IPS DF 19.7 (cell line): ENCODE data around the gene EID3.
"Not testable (repeated sequence)": the region's sequence is repeated elsewhere in the genome, so short reads cannot be mapped to it uniquely, and the experiment has no call there.

Experiments
- DNase-seq: peaks from one replicate; pipeline ENCODE4 v3.0.0-alpha.2; 2013; ENCODE audit warnings: low read depth, low spot score

Gene EID3

GRCh38 chr12:104303538-104304151 lies at the start of gene EID3:
Gene EID3, plus strand, starts transcription at chr12:104303739. Its CDS starts 196 bp downstream, at chr12:104303935.
- no peak for DNase-seq

DNA sequence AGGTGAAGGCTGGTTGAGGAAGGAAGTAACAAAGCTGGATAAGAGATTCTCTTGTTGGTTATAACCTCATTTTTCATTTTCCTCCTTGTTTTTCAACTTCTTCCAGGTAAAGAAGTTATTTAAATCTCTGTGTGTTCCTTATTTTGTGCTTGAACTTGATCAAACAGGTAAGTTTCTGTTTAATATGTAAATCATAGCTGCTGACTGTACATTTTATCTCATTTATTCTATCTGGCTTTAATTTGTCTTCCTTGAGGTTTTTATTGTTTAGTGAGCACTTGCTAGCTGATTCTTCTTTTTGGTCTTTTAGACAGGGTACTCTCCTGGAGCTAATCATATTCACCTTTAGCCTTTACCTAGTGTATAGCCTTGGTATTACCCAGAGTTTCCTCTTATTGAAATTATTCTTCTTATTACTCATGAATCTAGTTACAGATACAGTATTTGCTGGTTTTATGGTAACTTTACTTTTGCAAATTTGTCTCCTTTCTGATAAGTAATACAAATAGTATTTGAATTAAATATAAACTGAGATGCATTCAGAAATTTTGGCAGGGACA lies 45.5 kb upstream of the EID3 start:
- no peak for DNase-seq

GRCh38 chr12:104258476-104259067 lies 45.0 kb upstream of the EID3 start:
- DNase-seq: no peak

DNA sequence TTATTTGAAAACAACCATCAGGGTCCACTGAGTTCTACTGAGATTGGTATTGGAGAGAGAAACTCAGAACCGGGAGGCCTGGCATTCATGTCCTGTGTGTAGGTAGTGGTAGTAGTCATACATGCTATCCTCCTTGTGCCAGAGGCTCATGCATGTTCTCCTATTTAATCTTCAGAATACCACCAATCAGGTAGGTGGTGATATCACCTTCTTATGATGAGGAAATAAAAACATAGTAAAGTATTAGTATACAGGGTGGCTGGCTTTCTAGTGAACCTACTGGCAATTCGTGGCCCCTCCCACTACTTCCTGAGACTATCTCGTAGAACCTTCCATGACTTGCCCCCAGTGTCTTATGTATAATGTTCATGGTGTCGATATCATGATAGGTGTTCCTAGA lies 40.5 kb upstream of the EID3 start:
- no peak for DNase-seq

GRCh38 chr12:104263580-104264358 lies 39.8 kb upstream of the EID3 start:
- DNase-seq: no peak

DNA sequence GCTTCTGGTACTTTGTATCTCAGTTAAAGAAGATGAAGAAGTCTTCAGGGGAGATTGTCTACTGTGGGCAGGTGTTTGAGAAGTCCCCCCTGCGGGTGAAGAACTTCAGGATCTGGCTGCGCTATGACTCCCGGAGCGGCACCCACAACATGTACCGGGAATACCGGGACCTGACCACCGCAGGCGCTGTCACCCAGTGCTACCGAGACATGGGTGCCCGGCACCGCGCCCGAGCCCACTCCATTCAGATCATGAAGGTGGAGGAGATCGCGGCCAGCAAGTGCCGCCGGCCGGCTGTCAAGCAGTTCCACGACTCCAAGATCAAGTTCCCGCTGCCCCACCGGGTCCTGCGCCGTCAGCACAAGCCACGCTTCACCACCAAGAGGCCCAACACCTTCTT lies 38.1 kb upstream of the EID3 start:
- not testable (repeated sequence) for DNase-seq

DNA sequence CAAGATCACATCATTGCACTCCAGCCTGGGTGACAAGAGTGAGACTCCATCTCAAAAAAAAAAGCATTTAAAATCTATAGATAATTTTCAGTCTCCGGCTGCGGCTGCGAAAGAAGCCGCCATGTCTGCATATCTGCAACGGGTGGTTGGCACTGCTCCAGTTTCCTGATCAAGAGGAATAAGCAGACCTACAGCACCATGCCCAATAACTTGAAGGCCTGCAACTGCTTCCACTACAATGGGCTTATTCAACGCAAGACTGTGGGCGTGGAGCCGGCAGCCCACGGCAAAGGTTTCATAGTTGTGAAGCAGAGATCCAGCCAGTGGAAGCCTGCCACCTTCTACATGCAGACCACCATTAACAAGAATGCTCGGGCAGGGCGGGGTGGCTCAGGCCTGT lies 30.6 kb upstream of the EID3 start:
- no peak for DNase-seq

DNA sequence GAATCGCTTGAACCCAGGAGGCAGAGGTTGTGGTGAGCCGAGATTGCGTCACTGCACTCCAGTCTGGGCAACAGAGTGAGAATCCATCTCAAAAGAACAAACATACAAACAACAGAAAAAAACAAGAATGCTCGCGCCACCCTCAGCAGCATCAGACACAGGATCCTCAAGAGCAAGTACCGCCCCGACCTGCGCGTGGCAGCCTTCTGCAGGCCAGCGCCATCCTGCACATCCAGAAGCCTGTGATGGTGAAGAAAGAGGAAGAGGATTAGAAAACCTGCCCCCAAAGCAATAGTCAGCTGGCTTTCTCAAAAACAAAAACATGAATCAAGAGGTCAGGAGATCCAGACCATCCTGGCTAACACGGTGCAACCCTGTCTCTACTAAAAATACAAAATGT lies 30.0 kb upstream of the EID3 start:
- DNase-seq: no peak

- no peak for DNase-seq
Observed at GRCh38 chr12:104274811-104275210, 28.7 kb upstream of the EID3 start.

GRCh38 chr12:104275689-104276088 lies 27.9 kb upstream of the EID3 start:
- DNase-seq: no peak

DNA sequence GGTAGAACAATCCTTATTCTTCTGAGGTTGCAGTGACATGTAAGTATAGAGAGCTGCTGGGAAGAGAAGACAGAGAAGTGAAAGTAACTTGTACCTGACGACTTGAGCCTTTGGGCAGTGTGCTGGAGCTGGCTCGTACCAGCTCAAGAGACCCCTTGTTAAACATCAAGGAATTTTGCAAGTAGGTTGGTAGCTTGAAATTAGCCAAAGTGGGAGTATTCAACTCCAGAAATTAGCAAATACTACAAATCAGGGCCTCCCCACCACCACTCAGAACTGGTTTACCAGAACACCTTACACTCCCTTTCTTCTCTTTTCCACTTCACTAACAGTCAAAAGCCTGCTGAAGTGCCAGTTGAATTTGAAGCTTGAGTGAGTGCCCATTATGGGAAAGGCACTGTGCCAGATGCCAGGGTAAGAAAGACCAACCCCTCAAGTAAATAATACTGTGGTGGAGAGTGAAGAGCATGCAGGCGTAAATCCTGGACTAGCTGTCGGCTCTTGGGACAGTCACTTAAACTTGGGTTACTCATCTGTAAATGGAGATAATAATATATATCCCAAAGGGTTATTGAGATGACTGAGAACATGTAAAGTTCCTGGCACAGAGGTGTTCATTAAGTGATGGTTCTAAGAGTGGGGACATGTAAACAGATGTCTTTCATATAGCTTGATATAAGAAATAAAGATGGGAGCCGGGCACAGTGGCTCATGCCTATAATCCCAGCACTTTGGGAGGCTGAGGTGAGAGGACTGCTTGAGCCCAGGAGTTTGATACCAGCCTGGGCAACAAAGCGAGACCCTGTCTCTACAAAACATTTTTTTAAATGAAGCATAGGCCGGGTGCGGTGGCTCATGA lies 27.0 kb upstream of the EID3 start:
- DNase-seq: no peak

DNA sequence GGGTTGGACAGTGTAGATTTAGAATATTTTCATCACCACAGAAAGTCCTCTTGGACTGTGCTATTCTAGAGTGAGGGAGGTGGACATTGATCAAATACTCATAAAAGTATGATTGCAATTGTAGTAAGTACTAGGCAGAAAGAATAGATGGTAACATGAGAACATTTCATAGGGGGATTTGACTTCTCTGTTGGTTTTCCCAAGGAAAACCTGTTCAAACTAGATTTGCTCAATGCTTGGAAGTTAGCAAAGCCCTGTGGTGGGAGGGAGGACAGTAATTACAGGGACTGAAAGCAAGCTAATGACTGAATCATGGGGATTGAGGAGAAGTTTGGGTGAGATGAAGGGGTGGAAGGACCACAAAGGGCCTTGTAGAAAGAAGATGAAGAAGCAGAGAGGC lies 24.4 kb upstream of the EID3 start:
- no peak for DNase-seq

DNA sequence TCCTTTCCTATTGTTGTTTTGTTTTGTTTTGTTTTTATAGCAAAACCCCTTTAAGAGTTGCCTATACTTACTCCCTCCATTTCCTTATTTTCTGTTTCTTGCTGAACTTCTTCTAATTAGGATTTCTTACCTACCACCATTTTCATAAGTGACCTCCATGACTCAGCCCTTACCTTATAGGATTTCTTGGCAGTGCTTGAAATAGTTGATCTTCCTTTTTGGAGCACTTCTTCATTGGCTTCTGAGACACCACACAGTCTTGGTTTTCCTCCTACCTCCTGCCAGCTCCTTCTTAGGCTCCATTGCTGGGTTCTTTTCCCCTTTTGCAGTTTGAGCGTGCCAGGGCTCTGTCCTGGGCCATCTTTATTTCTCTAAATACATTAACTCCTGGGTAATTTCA lies 23.4 kb upstream of the EID3 start:
- no peak for DNase-seq

GRCh38 chr12:104280717-104281458 lies 22.7 kb upstream of the EID3 start:
- DNase-seq: no peak

DNA sequence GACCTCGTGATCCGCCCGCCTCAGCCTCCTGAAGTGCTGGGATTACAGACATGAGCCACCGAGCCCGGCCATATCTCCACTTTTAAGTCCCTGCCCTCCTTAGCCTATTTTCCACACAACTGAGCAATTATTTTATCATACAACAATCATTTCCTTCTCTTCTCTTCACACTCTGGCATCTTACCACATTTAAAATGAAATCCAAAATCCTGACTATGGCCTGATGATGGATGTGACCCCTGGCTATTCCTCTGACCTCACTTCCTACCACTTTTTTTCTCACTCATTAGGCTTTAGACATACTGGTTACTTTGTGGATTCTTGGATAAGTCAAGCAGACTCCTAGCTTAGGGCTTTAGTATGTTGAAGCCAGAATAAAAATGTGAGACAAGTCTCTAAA lies 21.9 kb upstream of the EID3 start:
- no peak for DNase-seq

GRCh38 chr12:104282109-104282508 lies 21.4 kb upstream of the EID3 start:
- DNase-seq: no peak

- DNase-seq: no peak
Observed at GRCh38 chr12:104285740-104286515, 17.6 kb upstream of the EID3 start.

- DNase-seq: peak; percentile 93
Observed at GRCh38 chr12:104286516-104287482, 16.7 kb upstream of the EID3 start.

DNA sequence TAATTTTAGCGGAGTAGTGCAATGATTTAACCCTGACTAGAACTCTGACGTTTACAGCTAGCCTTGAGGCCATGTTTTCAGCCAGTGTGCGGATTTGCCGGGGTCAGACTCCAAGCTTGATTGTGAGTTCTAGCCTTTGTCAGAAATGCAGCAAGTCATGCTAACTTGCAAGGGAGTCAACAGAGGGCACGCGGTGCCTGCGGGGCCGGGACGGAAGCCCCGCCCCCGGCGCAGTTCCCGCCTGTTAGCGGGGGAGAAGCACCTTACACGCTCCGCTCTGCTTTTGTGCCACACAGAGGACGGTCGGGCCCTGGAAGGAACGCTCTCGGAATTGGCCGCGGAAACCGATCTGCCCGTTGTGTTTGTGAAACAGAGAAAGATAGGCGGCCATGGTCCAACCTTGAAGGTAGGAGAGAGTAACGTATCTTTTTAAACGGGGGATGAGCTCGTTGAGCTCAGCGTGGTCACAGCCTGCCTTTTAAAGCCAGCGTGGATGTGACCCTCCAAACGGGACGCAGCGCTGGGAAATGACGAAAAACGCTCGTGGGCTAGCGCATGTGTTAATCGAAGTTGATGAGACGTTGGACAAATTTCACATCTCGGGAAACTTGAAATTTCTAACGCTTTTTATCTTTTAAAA lies 14.8 kb upstream of the EID3 start:
- DNase-seq: peak; percentile 75
